Memory B cell (primary cell): Measurements from ENCODE around the gene NR2E3.

Experiments used
- ATAC-seq: fragments of 150-1000 bp; cut with Tn5 transposase; 2 replicates; pipeline ENCODE4 v1.10.0; 2021; ENCODE audit warnings: low read depth, mild to moderate bottlenecking, moderate library complexity
- DNase-seq, 2 donors: peaks; one replicate each; pipeline ENCODE4 v3.0.0; 2022; ENCODE audit warnings: low spot score in 2 of 2
- H3K27ac Mint-ChIP-seq: one replicate; pipeline ENCODE4 v1.8.0; 2022; ENCODE audit warnings: mild to moderate bottlenecking, moderate library complexity, mixed read lengths
- H3K27me3 Mint-ChIP-seq: one replicate; pipeline ENCODE4 v1.8.0; 2022; ENCODE audit warnings: mixed read lengths
- H3K36me3 Mint-ChIP-seq: one replicate; pipeline ENCODE4 v1.8.0; 2022; ENCODE audit warnings: mild to moderate bottlenecking, mixed read lengths
- H3K4me1 Mint-ChIP-seq: one replicate; pipeline ENCODE4 v1.8.0; 2022; ENCODE audit warnings: mixed read lengths
- H3K4me3 Mint-ChIP-seq: one replicate; pipeline ENCODE4 v1.8.0; 2022; ENCODE audit warnings: mild to moderate bottlenecking, moderate library complexity, mixed read lengths
- H3K9me3 Mint-ChIP-seq: one replicate; pipeline ENCODE4 v1.8.0; 2022; ENCODE audit warnings: mixed read lengths

Gene NR2E3

DNA sequence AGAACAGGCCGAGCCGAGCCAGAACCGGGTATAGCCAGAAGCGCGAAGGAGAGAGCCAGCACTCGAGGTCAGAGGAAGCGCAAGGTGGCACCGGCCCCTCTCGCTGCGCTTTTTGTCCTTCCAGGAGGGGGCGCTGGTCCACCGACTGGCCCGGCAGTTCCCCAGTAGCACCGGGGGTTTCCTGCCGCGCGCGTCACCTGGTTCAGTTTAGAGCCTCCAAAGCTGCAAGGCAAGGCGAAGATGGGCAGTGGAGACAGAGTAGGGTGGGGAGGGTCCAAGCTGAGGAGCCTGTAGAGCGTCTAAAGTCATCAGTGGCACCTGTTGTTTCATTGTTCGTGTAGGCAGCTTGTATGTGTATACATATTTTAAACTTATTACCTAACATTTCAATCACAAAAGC lies 7.6 kb upstream of the NR2E3 start:
- no peaks in the 10 kb centered on the region for H3K9me3 Mint-ChIP-seq
- ATAC-seq (peak; percentile 52), DNase-seq (no peak)
- peaks cover 20% of the 10 kb centered on the region for H3K27me3 Mint-ChIP-seq
- H3K4me3 Mint-ChIP-seq: no peak overlapping the region
- H3K4me1 Mint-ChIP-seq: peaks cover 3% of the 10 kb centered on the region
- H3K27ac Mint-ChIP-seq: no peak overlapping the region
- H3K36me3 Mint-ChIP-seq: peaks cover 2% of the 10 kb centered on the region

DNA sequence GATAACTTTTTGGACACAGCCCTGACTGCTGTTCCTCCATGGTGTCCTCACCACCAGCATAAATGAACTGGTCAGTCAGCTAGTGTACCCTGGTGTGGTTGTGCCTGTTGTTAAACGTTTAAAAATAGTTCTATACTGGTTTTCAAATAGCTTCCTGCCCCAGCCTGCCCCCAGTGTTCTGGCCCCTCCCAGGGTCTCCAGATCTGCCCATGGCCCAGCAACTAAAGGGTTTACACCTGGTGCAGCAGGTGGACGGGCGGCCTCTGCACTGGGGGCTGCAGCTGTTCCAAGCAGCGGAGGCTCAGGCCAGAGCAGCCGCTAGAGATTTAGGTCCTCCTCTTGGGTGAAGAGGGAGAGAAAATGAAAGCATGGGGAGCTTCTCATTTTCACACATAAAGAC lies 6.1 kb upstream of the NR2E3 start:
- Mint-ChIP-seq H3K4me3 (peak overlapping the region; percentile 27), H3K4me1 (peaks cover 3% of the 10 kb centered on the region), H3K36me3 (peaks cover 2% of the 10 kb centered on the region), H3K9me3 (no peaks in the 10 kb centered on the region), H3K27me3 (peaks cover 17% of the 10 kb centered on the region), H3K27ac (no peak overlapping the region)
- no peak for ATAC-seq
- DNase-seq: no peak

DNA sequence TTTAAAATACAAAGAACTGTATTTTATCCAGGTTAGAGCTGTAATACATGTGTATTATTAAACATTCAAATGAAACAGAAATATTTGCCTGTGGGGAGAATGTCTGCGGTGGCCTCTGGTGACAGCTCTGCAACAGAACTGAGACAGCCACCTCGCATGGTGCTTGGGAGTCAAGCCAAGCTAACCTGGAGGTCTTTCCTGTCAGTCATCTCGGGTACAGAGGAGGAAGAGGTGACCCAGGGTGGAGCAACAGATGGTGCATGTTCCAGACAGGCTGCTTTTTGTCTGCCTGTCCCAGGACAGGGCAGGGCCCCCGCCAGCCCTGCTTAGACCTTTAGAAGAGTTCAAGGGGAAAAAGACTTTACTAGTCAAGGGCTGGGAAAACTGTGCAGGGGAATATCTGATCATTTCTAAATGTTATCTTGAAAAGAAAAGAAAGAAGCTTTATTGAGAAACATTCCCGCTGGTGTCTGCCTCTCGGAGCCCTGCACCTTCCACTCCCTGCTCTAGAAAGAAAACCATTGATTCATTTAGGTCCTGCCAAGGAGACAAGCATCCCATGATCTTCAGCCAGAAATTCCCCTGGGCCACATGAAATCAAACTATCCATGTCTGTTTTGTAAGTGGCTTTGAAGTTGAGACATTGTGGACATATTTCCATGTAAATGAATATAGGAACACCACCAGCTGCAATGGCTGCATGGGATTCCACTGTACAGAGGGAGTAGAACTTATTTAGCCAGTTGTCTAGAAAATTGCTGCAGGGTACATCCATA lies 5.5 kb upstream of the NR2E3 start:
- H3K4me3 Mint-ChIP-seq: no peak overlapping the region
- H3K36me3 Mint-ChIP-seq: peaks cover 2% of the 10 kb centered on the region
- H3K4me1 Mint-ChIP-seq: peaks cover 3% of the 10 kb centered on the region
- ATAC-seq (no peak), DNase-seq (no peak)
- no peaks in the 10 kb centered on the region for H3K9me3 Mint-ChIP-seq
- H3K27me3 Mint-ChIP-seq: peaks cover 17% of the 10 kb centered on the region
- H3K27ac Mint-ChIP-seq: no peak overlapping the region

DNA sequence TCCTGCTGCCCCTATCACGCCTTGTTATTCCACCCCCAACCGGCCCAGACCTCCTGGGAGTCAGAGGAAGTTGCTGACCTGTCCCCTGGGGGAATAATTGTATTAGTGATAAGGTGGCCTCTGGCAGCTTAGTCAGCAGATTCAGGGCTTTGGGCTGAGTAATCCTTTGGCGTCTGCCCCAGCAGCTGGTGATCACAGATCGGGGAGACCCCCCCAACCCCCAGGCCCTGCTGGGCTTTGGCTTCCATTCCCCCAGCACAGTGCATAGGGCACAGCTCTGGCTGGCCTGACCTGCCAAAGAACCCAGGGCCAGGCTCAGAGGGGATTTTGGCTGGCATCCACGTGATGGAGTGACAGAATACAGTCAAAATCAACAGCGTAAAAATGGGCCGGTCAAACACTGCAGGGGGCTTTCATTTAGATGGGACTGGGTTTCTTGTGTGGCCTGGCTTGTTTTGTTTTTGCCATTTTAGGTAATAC lies 3.9 kb upstream of the NR2E3 start:
- ATAC-seq: no peak
- Mint-ChIP-seq H3K36me3 (no peaks in the 10 kb centered on the region), H3K27me3 (peaks cover 7% of the 10 kb centered on the region), H3K27ac (no peak overlapping the region), H3K4me3 (no peak overlapping the region), H3K4me1 (peaks cover 3% of the 10 kb centered on the region), H3K9me3 (no peaks in the 10 kb centered on the region)
- no peak for DNase-seq

DNA sequence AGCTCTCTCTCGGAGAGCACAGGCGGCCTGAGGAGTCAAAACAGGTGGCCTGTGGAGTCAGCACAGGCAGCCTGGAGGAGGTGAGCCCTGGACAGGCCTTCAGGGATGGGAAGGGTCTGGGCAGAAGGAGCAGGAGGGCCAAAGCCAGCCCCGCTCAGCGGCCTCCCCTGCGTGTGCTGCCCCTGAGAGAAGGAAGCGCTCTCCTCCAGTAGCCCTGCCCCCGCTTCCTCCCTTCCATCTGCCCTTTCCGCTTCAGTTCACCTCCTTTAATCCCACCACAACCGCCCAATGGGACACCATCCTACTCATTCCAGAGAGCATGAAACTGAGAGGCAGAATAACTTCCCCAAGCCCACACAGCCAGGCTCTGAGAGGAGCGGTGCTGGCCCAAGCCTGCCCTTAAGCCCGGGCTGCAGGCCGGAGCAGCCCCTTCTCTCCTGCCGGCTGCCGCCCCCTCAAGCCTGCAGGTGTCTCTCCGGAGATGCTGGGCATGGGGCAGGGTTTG lies 3.2 kb upstream of the NR2E3 start:
- H3K27me3 Mint-ChIP-seq: peaks cover 5% of the 10 kb centered on the region

DNA sequence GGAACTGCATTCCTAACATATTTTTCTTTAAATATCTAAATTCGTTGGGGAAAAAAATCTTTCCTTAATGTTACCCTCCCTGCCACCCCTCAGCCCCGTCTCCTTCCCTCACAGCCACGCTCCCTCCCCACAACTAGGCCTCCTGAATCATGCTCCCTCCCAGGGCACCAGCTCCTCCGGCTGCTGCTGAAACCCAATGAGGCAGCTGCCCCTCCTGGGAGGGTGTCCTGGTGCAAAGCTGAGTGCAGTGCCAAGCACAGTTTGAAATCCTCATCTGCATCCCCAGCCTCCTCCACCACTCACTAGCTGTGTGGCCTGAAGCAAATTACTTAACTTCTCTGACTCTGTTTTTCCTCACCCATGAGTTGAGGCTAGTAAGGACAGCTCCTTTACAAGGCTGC lies 2.7 kb upstream of the NR2E3 start:
- Mint-ChIP-seq H3K4me1 (peaks cover 3% of the 10 kb centered on the region), H3K9me3 (no peaks in the 10 kb centered on the region), H3K27ac (no peak overlapping the region), H3K36me3 (no peaks in the 10 kb centered on the region), H3K4me3 (no peak overlapping the region), H3K27me3 (peaks cover 3% of the 10 kb centered on the region)
- no peak for DNase-seq
- ATAC-seq: no peak

More for the DNA sequence above, 3.2 kb upstream of the NR2E3 start:
- H3K36me3 Mint-ChIP-seq: no peaks in the 10 kb centered on the region
- ATAC-seq (no peak), DNase-seq (no peak)
- no peak overlapping the region for H3K4me3 Mint-ChIP-seq
- no peaks in the 10 kb centered on the region for H3K9me3 Mint-ChIP-seq
- H3K27ac Mint-ChIP-seq: no peak overlapping the region
- peaks cover 3% of the 10 kb centered on the region for H3K4me1 Mint-ChIP-seq

DNA sequence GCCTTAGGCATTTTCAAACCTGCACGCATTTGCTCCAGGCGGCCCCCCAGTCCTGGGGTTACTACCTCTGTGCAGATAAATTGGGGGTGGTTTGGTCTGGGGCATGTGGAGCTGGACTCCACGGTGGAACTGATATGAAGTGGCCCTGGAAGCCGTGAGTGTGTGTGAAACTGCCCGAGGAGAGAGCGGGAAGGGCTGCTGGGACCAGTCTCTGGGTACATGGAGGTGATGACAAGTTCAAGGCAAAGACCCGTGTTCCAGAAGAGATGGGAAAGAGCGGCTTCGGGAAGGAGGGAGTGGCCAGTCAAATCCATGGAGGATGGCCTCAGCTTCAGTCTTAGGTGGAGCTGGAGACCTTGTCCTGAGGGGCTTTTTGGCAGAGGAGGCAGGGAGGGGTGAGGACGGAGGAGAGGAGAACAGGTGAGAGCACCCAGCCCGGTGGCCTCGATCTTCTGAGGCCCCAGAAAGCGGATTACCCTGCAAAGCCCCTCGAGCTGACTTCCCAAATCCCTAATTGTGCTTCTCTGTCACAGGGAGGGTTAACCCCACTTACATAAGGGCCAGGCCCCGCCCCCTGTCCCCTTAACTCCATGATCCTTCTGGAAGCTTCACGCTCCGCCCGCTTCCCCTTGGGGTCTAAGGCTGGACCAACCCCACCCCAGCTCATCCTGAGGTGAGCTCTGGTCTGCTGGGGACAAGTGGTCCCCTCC lies 1.9 kb upstream of the NR2E3 start:
- DNase-seq: no peak
- H3K27me3 Mint-ChIP-seq: peaks cover 3% of the 10 kb centered on the region
- H3K4me3 Mint-ChIP-seq: no peak overlapping the region
- no peaks in the 10 kb centered on the region for H3K36me3 Mint-ChIP-seq
- H3K9me3 Mint-ChIP-seq: no peaks in the 10 kb centered on the region
- peaks cover 3% of the 10 kb centered on the region for H3K4me1 Mint-ChIP-seq
- ATAC-seq: no peak
- no peak overlapping the region for H3K27ac Mint-ChIP-seq

DNA sequence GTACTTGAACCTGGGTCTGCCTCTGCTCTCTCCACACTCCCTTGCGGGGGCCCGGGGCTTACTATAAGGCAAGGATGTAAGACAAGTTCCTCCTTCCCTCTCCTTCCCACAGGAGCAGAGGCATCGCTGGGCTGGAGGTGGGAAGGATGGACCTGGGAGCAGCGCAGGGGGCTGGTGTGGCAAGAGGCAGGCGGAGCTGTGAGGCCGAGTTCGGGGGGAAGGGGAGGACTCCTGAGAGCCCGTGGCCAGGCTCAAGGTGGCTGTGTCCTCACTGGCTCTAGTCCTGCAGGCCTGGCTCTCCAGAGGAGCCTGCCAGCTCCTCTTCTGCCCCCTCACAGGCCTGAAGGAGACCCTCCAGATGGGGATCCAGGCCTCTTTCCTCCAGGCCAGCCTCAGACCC lies 1.0 kb upstream of the NR2E3 start:
- H3K36me3 Mint-ChIP-seq: no peaks in the 10 kb centered on the region
- no peaks in the 10 kb centered on the region for H3K9me3 Mint-ChIP-seq
- ATAC-seq (no peak), DNase-seq (no peak)
- no peak overlapping the region for H3K4me3 Mint-ChIP-seq
- H3K27me3 Mint-ChIP-seq: peaks cover 3% of the 10 kb centered on the region
- H3K27ac Mint-ChIP-seq: no peak overlapping the region
- peaks cover 3% of the 10 kb centered on the region for H3K4me1 Mint-ChIP-seq

DNA sequence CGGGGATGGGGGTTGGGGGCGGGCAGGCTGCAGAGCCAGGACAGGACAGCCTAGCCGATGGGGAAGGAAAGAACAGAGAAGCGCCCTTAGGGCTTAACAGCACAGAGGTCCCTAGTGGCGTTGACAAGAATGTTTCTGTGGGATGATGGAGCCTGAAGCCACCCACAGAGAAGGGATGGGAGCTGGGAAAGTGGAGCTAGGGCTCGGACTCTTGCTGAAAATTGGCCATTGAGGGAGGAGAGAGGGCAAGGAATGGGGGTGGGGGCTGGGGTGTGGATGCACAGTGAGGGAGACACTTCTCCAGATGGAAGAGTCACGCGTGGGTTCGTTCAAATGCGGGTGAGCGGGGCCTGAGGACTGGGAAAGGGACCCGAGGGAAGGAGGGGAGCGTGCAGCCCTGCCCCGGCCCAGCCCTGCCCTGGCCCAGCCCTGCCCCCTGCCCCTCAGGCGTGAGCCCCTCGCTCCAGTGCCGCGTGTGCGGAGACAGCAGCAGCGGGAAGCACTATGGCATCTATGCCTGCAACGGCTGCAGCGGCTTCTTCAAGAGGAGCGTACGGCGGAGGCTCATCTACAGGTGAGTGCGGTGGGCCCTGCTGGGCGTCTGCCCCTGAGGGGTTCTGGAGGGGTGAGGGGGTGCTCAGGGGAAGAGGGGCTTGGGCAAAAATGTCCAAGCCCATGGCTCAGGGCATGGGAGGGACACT lies 832 bp downstream of the NR2E3 start:
- H3K9me3 Mint-ChIP-seq: no peaks in the 10 kb centered on the region
- H3K36me3 Mint-ChIP-seq: no peaks in the 10 kb centered on the region
- H3K4me1 Mint-ChIP-seq: no peaks in the 10 kb centered on the region
- ATAC-seq: no peak
- H3K27me3 Mint-ChIP-seq: peaks cover 1% of the 10 kb centered on the region
- no peak overlapping the region for H3K4me3 Mint-ChIP-seq
- no peak for DNase-seq
- H3K27ac Mint-ChIP-seq: no peak overlapping the region

DNA sequence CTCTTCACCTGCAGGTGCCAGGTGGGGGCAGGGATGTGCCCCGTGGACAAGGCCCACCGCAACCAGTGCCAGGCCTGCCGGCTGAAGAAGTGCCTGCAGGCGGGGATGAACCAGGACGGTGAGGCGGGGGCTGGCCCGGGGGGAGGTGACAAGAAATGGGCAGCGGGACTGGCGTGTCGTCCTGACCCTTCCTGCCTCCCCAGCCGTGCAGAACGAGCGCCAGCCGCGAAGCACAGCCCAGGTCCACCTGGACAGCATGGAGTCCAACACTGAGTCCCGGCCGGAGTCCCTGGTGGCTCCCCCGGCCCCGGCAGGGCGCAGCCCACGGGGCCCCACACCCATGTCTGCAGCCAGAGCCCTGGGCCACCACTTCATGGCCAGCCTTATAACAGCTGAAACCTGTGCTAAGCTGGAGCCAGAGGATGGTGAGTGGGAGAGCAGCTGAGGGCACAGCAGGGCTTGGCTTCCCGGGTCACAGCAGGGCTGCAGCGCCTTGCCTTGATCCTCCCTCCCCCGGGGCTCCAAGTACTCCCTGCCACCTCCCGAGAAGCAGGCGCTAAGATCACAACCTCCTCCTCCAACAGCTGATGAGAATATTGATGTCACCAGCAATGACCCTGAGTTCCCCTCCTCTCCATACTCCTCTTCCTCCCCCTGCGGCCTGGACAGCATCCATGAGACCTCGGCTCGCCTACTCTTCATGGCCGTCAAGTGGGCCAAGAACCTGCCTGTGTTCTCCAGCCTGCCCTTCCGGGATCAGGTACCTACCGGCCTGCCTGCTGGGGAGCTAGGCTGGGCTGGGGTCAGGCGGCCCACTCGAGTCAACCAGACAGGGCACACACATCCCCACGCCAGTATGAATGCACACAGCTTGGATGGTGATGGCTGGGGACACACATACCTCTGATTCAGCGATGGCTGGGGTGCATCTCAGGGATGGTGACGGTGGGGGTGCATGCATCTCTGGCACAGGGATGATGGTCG lies 1.7 kb downstream of the NR2E3 start:
- Mint-ChIP-seq H3K27ac (no peak overlapping the region), H3K27me3 (peaks cover 1% of the 10 kb centered on the region), H3K36me3 (no peaks in the 10 kb centered on the region), H3K4me3 (no peak overlapping the region), H3K9me3 (no peaks in the 10 kb centered on the region), H3K4me1 (no peaks in the 10 kb centered on the region)
- DNase-seq (no peak), ATAC-seq (no peak)

DNA sequence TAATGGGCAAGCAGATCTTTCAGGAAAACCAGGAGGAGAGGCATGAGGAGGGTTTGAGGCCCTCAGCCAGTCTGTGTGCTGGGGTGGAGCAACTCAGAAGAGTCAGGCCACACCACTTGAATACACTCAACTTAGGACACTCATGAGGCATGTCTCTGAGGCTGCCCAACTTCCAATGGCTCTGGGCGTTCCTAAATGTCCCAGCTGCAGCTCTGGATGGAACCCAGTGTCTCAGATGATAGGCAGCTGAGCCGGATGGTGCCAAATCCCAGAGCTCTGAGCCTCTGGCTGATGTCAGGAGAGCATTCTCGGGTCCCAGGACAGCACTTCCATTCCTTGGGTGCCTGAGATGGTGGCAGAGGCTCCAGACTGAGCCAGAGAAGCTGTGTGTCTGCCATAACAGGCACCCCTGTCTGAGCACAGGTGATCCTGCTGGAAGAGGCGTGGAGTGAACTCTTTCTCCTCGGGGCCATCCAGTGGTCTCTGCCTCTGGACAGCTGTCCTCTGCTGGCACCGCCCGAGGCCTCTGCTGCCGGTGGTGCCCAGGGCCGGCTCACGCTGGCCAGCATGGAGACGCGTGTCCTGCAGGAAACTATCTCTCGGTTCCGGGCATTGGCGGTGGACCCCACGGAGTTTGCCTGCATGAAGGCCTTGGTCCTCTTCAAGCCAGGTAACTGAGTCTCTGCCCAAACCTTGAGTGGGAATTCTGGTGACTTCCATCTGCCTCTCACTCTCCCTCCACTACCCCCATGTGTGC lies 2.8 kb downstream of the NR2E3 start:
- peaks cover 2% of the 10 kb centered on the region for H3K9me3 Mint-ChIP-seq
- DNase-seq (no peak), ATAC-seq (no peak)
- H3K4me1 Mint-ChIP-seq: no peaks in the 10 kb centered on the region
- H3K36me3 Mint-ChIP-seq: no peaks in the 10 kb centered on the region
- H3K4me3 Mint-ChIP-seq: no peak overlapping the region
- H3K27ac Mint-ChIP-seq: no peak overlapping the region
- H3K27me3 Mint-ChIP-seq: no peaks in the 10 kb centered on the region

DNA sequence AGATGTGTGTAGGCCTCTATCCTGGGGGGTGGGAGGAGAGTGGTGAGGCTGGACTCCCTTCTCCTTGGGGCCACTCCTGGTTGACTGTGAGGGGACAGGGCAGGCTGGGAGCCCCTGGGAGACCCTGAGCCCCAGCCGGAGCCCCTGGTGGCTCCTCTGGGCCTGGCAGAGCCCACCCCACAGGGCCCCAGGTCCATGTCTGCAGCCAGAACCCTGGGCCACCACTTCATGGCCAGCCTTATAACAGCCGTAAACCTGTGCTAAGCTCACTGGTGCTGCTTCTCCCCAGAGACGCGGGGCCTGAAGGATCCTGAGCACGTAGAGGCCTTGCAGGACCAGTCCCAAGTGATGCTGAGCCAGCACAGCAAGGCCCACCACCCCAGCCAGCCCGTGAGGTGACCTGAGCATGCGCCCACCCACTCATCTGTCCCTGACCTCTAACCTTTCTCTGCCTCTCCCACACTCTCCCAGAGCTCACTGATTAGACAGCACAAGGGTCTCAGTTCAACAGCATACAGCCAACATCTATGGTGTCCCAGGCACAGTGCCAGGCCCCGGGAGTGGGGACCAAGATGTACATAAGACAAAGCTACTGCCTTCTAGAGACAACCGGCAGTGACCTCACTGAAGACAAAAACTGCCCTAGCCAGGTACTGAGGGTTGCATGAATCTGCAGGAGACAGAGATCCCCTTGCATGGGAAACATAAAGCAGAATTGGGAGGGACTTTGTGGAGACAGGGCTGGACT lies 3.5 kb downstream of the NR2E3 start:
- H3K4me3 Mint-ChIP-seq: no peak overlapping the region
- peaks cover 4% of the 10 kb centered on the region for H3K9me3 Mint-ChIP-seq
- no peaks in the 10 kb centered on the region for H3K4me1 Mint-ChIP-seq
- no peaks in the 10 kb centered on the region for H3K36me3 Mint-ChIP-seq
- H3K27ac Mint-ChIP-seq: no peak overlapping the region
- ATAC-seq: no peak
- H3K27me3 Mint-ChIP-seq: no peaks in the 10 kb centered on the region
- no peak for DNase-seq
